ENCODE data around the gene MYO1E.

- TF ChIP-seq CTCF (IDR thresholded peaks at IDR 0.05; ENCODE audit: low read depth, low read length, missing input control) (no peak), TAF1 (conservative IDR thresholded peaks at IDR 0.05) (no peak), MAX (IDR thresholded peaks at IDR 0.05) (no peak), YY1 (IDR thresholded peaks at IDR 0.05) (no peak)
Measured at GRCh38 chr15:59392299-59392698, 19.6 kb upstream of the MYO1E start.

All from liver (tissue), 3 donors.